Activated B cell treated with CpG ODN at 0.5 μM for 24 hours (primary cell): ENCODE results near the gene DYRK1A. TPM values are rescaled to one million over a fixed set of nuclear protein-coding genes. Genes with fewer than 3 reads are reported as not detected.

Source experiments
- ATAC-seq: fragments of 200-7000 bp; cut with Tn5 transposase; one replicate; pipeline ENCODE4 v1.10.0; 2021; ENCODE audit warnings: low read depth, mild to moderate bottlenecking, moderate library complexity
- CTCF ChIA-PET: fragments of 350-600 bp; sonication (Branson Sonifier 250); formaldehyde crosslinking; loops from one replicate; lab custom pipeline; 2021; ENCODE audit warnings: antibody characterized with exemption; lab: Charles Lee
- POLR2A ChIA-PET: fragments of 350-600 bp; sonication (Branson Sonifier 250); formaldehyde crosslinking; loops from one replicate; lab custom pipeline; 2021; ENCODE audit warnings: antibody characterized with exemption; lab: Charles Lee
- DNase-seq: peaks from one replicate; pipeline ENCODE4 v3.0.0; 2022
- H3K27ac Mint-ChIP-seq: one replicate; pipeline ENCODE4 v1.8.0; 2020; ENCODE audit warnings: mixed read lengths
- H3K27me3 Mint-ChIP-seq: one replicate; pipeline ENCODE4 v1.8.0; 2021; ENCODE audit warnings: mixed read lengths
- H3K36me3 Mint-ChIP-seq: one replicate; pipeline ENCODE4 v1.8.0; 2021; ENCODE audit warnings: low read depth, mixed read lengths
- H3K4me1 Mint-ChIP-seq: one replicate; pipeline ENCODE4 v1.8.0; 2021; ENCODE audit warnings: mixed read lengths
- H3K4me3 Mint-ChIP-seq: one replicate; pipeline ENCODE4 v1.8.0; 2020; ENCODE audit warnings: mild to moderate bottlenecking, mixed read lengths
- H3K9me3 Mint-ChIP-seq: one replicate; pipeline ENCODE4 v1.8.0; 2020; ENCODE audit warnings: mixed read lengths
- CTCF ChIP-seq: fragments of 200-600 bp; IDR thresholded peaks from one replicate; pipeline ENCODE4 v1.8.0; 2022; ENCODE audit warnings: antibody characterized with exemption, mild to moderate bottlenecking
- intact Hi-C: fragments of 100-400 bp; cut with micrococcal nuclease; formaldehyde crosslinking; loops from one replicate; pipeline ENCODE4 v1.15.1; 2024
- total RNA-seq: library from RNA; stranded (reverse); gene quantifications from 2 replicates; pipeline ENCODE4 v1.2.3, GENCODE V29; 2022

DYRK1A gene
- total RNA-seq, 1 donor from 2014 or later, result 99.9 TPM

DNA sequence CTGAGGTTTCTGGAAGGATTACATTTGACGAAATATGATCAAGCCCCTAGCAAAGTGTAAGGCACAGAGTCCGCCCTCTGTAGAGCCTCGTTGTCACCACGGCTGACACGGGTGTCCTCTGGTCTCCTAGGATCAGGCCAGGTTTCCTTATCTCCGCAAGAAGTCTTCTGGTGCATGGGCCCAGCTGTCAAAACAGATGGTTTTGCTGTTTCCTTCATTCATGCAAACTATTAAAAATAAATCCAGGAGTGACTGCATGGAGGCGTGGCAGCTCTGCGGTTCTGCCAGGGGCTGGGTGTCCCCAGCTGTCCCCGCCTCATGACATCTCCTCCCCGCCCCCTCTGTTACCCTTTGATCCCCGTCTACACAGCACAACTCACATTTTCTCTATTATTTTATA is 209.0 kb downstream of the DYRK1A start:
- CTCF ChIA-PET, result no interaction called here
- H3K27me3 Mint-ChIP-seq, result peaks cover 19% of the 10 kb centered on the region
- H3K4me1 Mint-ChIP-seq, result no peaks in the 10 kb centered on the region
- H3K27ac Mint-ChIP-seq, result no peak overlapping the region
- no peaks in the 10 kb centered on the region for H3K36me3 Mint-ChIP-seq
- POLR2A ChIA-PET, result interaction anchor here (1.0 kb wide), 1 partner anchor 12 kb away, joined by 4 read pairs; no protein-coding TSS in a partner anchor
- no peak for TF ChIP-seq CTCF
- no peak for ATAC-seq
- intact Hi-C loops, result no loop called here
- no peak overlapping the region for H3K4me3 Mint-ChIP-seq
- peaks cover 15% of the 10 kb centered on the region for H3K9me3 Mint-ChIP-seq
- DNase-seq, result no peak

Other genes with a start within 250 kb of the DYRK1A start
- 42.5 and 45.2 TPM in 2 replicates for gene VPS26C, start 99.4 kb upstream of the DYRK1A start, total RNA-seq